ENCODE measurements around the gene ABCA12.

ABCA12 gene

GRCh38 chr2:215105607-215106354 lies 32.6 kb downstream of the ABCA12 start:
- TF ChIP-seq JUND (IDR thresholded peaks at IDR 0.05; ENCODE audit: low read depth) = no peak
- no peak for DNase-seq (ENCODE audit: low read depth in 1 of 2, low spot score in 1 of 2)
- in situ Hi-C loops (cut with HindIII; ENCODE audit: low pct_unique_long_range_greater_than_20kb, low sequenced_read_pairs) = no loop called here

GRCh38 chr2:215104226-215104625 lies 34.2 kb downstream of the ABCA12 start:
- DNase-seq (ENCODE audit: low read depth in 1 of 2, low spot score in 1 of 2) = no peak
- in situ Hi-C loops (cut with HindIII; ENCODE audit: low pct_unique_long_range_greater_than_20kb, low sequenced_read_pairs) = no loop called here
- TF ChIP-seq JUND (IDR thresholded peaks at IDR 0.05; ENCODE audit: low read depth) = no peak

- no peak for DNase-seq (ENCODE audit: low read depth in 1 of 2, low spot score in 1 of 2)
- TF ChIP-seq JUND (IDR thresholded peaks at IDR 0.05; ENCODE audit: low read depth) = no peak
- in situ Hi-C loops (cut with HindIII; ENCODE audit: low pct_unique_long_range_greater_than_20kb, low sequenced_read_pairs) = no loop called here
Observed at GRCh38 chr2:215098875-215099274, 39.6 kb downstream of the ABCA12 start.

GRCh38 chr2:215084080-215084479 lies 54.3 kb downstream of the ABCA12 start:
- TF ChIP-seq JUND (IDR thresholded peaks at IDR 0.05; ENCODE audit: low read depth) = no peak
- DNase-seq (ENCODE audit: low read depth in 1 of 2, low spot score in 1 of 2) = no peak
- in situ Hi-C loops (cut with HindIII; ENCODE audit: low pct_unique_long_range_greater_than_20kb, low sequenced_read_pairs) = no loop called here

- in situ Hi-C loops (cut with HindIII; ENCODE audit: low pct_unique_long_range_greater_than_20kb, low sequenced_read_pairs) = no loop called here
- DNase-seq (ENCODE audit: low read depth in 1 of 2, low spot score in 1 of 2) = no peak
- no peak for TF ChIP-seq JUND (IDR thresholded peaks at IDR 0.05; ENCODE audit: low read depth)
Observed at GRCh38 chr2:215083146-215083545, 55.3 kb downstream of the ABCA12 start.

GRCh38 chr2:215082446-215082845 lies 56.0 kb downstream of the ABCA12 start:
- no peak for TF ChIP-seq JUND (IDR thresholded peaks at IDR 0.05; ENCODE audit: low read depth)
- in situ Hi-C loops (cut with HindIII; ENCODE audit: low pct_unique_long_range_greater_than_20kb, low sequenced_read_pairs) = no loop called here
- DNase-seq (ENCODE audit: low read depth in 1 of 2, low spot score in 1 of 2) = no peak

GRCh38 chr2:215080545-215080944 lies 57.9 kb downstream of the ABCA12 start:
- in situ Hi-C loops (cut with HindIII; ENCODE audit: low pct_unique_long_range_greater_than_20kb, low sequenced_read_pairs) = no loop called here
- no peak for DNase-seq (ENCODE audit: low read depth in 1 of 2, low spot score in 1 of 2)
- no peak for TF ChIP-seq JUND (IDR thresholded peaks at IDR 0.05; ENCODE audit: low read depth)

GRCh38 chr2:215071676-215072075 lies 66.8 kb downstream of the ABCA12 start:
- DNase-seq (ENCODE audit: low read depth in 1 of 2, low spot score in 1 of 2) = peak in 1 of 2 experiments; percentile 18
- in situ Hi-C loops (cut with HindIII; ENCODE audit: low pct_unique_long_range_greater_than_20kb, low sequenced_read_pairs) = no loop called here

GRCh38 chr2:215068399-215068798 lies 70.0 kb downstream of the ABCA12 start:
- no peak for DNase-seq (ENCODE audit: low read depth in 1 of 2, low spot score in 1 of 2)
- no peak for TF ChIP-seq JUND (IDR thresholded peaks at IDR 0.05; ENCODE audit: low read depth)
- in situ Hi-C loops (cut with HindIII; ENCODE audit: low pct_unique_long_range_greater_than_20kb, low sequenced_read_pairs) = no loop called here

More at GRCh38 chr2:215071676-215072075, 66.8 kb downstream of the ABCA12 start:
- no peak for TF ChIP-seq JUND (IDR thresholded peaks at IDR 0.05; ENCODE audit: low read depth)

GRCh38 chr2:215066124-215066523 lies 72.3 kb downstream of the ABCA12 start:
- no peak for DNase-seq (ENCODE audit: low read depth in 1 of 2, low spot score in 1 of 2)
- TF ChIP-seq JUND (IDR thresholded peaks at IDR 0.05; ENCODE audit: low read depth) = no peak
- in situ Hi-C loops (cut with HindIII; ENCODE audit: low pct_unique_long_range_greater_than_20kb, low sequenced_read_pairs) = no loop called here

- DNase-seq (ENCODE audit: low read depth in 1 of 2, low spot score in 1 of 2) = no peak
- in situ Hi-C loops (cut with HindIII; ENCODE audit: low pct_unique_long_range_greater_than_20kb, low sequenced_read_pairs) = no loop called here
- TF ChIP-seq JUND (IDR thresholded peaks at IDR 0.05; ENCODE audit: low read depth) = no peak
Observed at GRCh38 chr2:215063526-215063925, 74.9 kb downstream of the ABCA12 start.

- in situ Hi-C loops (cut with HindIII; ENCODE audit: low pct_unique_long_range_greater_than_20kb, low sequenced_read_pairs) = no loop called here
- peak in 1 of 2 experiments; percentile 44 for DNase-seq (ENCODE audit: low read depth in 1 of 2, low spot score in 1 of 2)
Observed at GRCh38 chr2:215060861-215061536, 77.4 kb downstream of the ABCA12 start.

GRCh38 chr2:215059724-215060123 lies 78.7 kb downstream of the ABCA12 start:
- TF ChIP-seq JUND (IDR thresholded peaks at IDR 0.05; ENCODE audit: low read depth) = no peak
- in situ Hi-C loops (cut with HindIII; ENCODE audit: low pct_unique_long_range_greater_than_20kb, low sequenced_read_pairs) = no loop called here
- DNase-seq (ENCODE audit: low read depth in 1 of 2, low spot score in 1 of 2) = peak in 1 of 2 experiments; percentile 4

More at GRCh38 chr2:215060861-215061536, 77.4 kb downstream of the ABCA12 start:
- no peak for TF ChIP-seq JUND (IDR thresholded peaks at IDR 0.05; ENCODE audit: low read depth)

Data from T47D (cell line).